Caco-2 (cell line): ENCODE results near the gene KIRREL3. TPM values are rescaled to one million over a fixed set of nuclear protein-coding genes. Genes with fewer than 3 reads are reported as not detected.

Experiments
- BruUV-seq: library from RNA; stranded (reverse); fragments of 400-500 nt; replicated peaks from 2 replicates; lab custom pipeline; 2021; lab: Mats Ljungman, UMichigan
- CTCF ChIA-PET: fragments of 300-600 bp; sonication (Branson Sonifier 250); formaldehyde crosslinking; loops from one replicate; lab custom pipeline; 2022; ENCODE audit warnings: antibody characterized with exemption; lab: Charles Lee
- POLR2A ChIA-PET: fragments of 300-600 bp; sonication (Branson Sonifier 250); formaldehyde crosslinking; loops from one replicate; lab custom pipeline; 2022; ENCODE audit warnings: antibody characterized with exemption; lab: Charles Lee
- DNase-seq, 2 experiments: peaks; one replicate each; pipeline versions ENCODE4 v3.0.0 to v3.0.0-alpha.2; 2020 to 2022
- H3K27me3 ChIP-seq: replicated peaks from 2 replicates; pipeline ENCODE4 v1.6.0; 2011; ENCODE audit warnings: low read length; ENCODE audit not compliant: control insufficient read depth, insufficient read depth
- H3K36me3 ChIP-seq: 2 replicates; pipeline ENCODE4 v1.5.1; 2011; ENCODE audit warnings: low read length; ENCODE audit not compliant: control insufficient read depth, insufficient read depth
- H3K4me1 ChIP-seq: fragments of 250-450 bp; sonication (Bioruptor Pico); 2 replicates; pipeline ENCODE4 v1.5.1; 2020; ENCODE audit warnings: mild to moderate bottlenecking
- H3K4me3 ChIP-seq: 2 replicates; pipeline ENCODE4 v1.5.1; 2011; ENCODE audit warnings: low read depth, mild to moderate bottlenecking, control low read depth, low read length
- H3K9me3 ChIP-seq: fragments of 250-450 bp; sonication (Bioruptor Pico); 2 replicates; pipeline ENCODE4 v1.5.1; 2020; ENCODE audit warnings: mild to moderate bottlenecking, moderate library complexity
- H3K27ac Mint-ChIP-seq: one replicate; pipeline ENCODE4 v1.8.0; 2022; ENCODE audit warnings: mixed read lengths; ENCODE audit not compliant: unreplicated experiment
- H3K27me3 Mint-ChIP-seq: one replicate; pipeline ENCODE4 v1.8.0; 2022; ENCODE audit warnings: mixed read lengths; ENCODE audit not compliant: insufficient read depth, unreplicated experiment
- H3K36me3 Mint-ChIP-seq: one replicate; pipeline ENCODE4 v1.8.0; 2022; ENCODE audit warnings: mild to moderate bottlenecking, mixed read lengths; ENCODE audit not compliant: insufficient read depth, unreplicated experiment
- H3K4me1 Mint-ChIP-seq: one replicate; pipeline ENCODE4 v1.8.0; 2022; ENCODE audit warnings: low read depth, mixed read lengths; ENCODE audit not compliant: unreplicated experiment
- H3K4me3 Mint-ChIP-seq: one replicate; pipeline ENCODE4 v1.8.0; 2022; ENCODE audit warnings: mild to moderate bottlenecking, moderate library complexity, mixed read lengths; ENCODE audit not compliant: unreplicated experiment
- H3K9me3 Mint-ChIP-seq: one replicate; pipeline ENCODE4 v1.8.0; 2022; ENCODE audit warnings: mixed read lengths; ENCODE audit not compliant: unreplicated experiment
- CTCF ChIP-seq, 2 experiments: fragments of 200-600 bp in 1 of 2; IDR thresholded peaks; 1 replicate in 1 of 2; 2 replicates in 1 of 2; pipeline versions ENCODE4 v1.5.1 to v1.8.0; 2011 to 2022; ENCODE audit warnings: antibody characterized with exemption in 1 of 2, control low read depth in 1 of 2, inconsistent platforms in 1 of 2, low read depth in 1 of 2, low read length in 1 of 2, mild to moderate bottlenecking in 1 of 2, moderate library complexity in 1 of 2; ENCODE audit not compliant: insufficient read depth in 1 of 2, severe bottlenecking in 1 of 2, unreplicated experiment in 1 of 2
- intact Hi-C: fragments of 100-400 bp; cut with micrococcal nuclease; formaldehyde crosslinking; loops from one replicate; pipeline ENCODE4 v1.10.0; 2022; ENCODE audit not compliant: unreplicated experiment
- total RNA-seq: library from RNA; stranded (reverse); gene quantifications from 2 replicates; pipeline ENCODE4 v1.2.3, GENCODE V29; 2022

Gene KIRREL3
- total RNA-seq, 1 experiment from 2014 or later = not detected

DNA sequence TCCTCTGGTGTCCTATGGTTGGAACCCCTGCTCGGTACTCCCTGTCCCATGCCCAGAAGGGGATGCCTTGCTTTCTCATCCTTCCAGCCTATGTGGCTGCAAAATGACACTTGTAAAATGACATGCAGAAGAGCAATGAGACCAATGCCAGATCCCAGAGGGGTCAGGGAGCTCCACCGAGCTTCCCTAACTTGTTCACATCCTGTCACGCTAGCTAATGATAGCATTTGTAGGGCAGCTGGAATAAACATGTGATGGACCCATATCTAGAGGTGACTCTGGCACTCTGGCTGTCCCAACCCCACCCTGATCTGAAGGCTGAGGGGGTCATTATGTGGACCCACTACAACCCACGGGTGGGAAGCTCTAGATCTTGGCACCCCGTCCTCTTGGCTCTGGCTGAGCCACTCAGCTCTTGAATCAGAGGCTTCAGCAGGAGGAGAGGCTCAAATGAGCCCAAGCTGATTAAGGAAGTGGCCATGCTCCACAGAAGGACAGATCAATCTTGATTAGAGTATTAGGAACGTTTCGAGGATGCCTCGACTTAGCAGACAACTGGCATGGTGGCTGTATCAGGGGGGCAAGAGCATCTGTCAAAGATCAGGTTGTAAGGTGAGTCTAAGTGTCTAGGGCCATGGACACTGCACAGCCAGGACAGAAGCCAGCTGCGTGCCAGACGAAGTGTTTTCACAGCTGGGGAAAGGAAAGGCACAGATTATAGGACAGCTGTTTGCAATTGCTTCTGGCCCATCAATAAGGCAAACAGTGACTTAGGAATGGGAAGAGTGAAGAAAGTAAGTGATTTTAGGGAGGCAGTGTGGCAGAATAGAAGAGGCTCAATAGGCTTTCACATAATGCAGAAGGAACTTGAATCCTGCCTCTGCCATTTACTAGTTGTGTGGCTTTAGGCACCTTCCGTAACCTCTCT, 182.8 kb downstream of the KIRREL3 start:
- Mint-ChIP-seq H3K4me3 (no peak overlapping the region), H3K4me1 (no peaks in the 10 kb centered on the region), H3K27ac (no peak overlapping the region), H3K36me3 (no peaks in the 10 kb centered on the region), H3K9me3 (no peaks in the 10 kb centered on the region), H3K27me3 (peaks cover 38% of the 10 kb centered on the region)
- no TSS peak for BruUV-seq
- Histone ChIP-seq H3K27me3 (no peaks in the 10 kb centered on the region), H3K9me3 (no peaks in the 10 kb centered on the region), H3K4me3 (no peak overlapping the region), H3K4me1 (no peaks in the 10 kb centered on the region), H3K36me3 (no peaks in the 10 kb centered on the region)
- no peak for TF ChIP-seq CTCF (IDR thresholded peaks at IDR 0.05; ENCODE audit: insufficient read depth in 1 of 2, low read depth in 1 of 2, low read length in 1 of 2, severe bottlenecking in 1 of 2, unreplicated experiment in 1 of 2)
- CTCF ChIA-PET = no interaction called here
- POLR2A ChIA-PET = no interaction called here
- DNase-seq = no peak
- intact Hi-C loops = no loop called here

GRCh38 chr11:126817096-126817495, 183.5 kb downstream of the KIRREL3 start:
- no peaks in the 10 kb centered on the region for H3K36me3 ChIP-seq
- BruUV-seq = no TSS peak
- ChIA-PET POLR2A (no interaction called here), CTCF (no interaction called here)
- no peaks in the 10 kb centered on the region for H3K27me3 ChIP-seq
- Mint-ChIP-seq H3K9me3 (no peaks in the 10 kb centered on the region), H3K36me3 (no peaks in the 10 kb centered on the region), H3K27me3 (peaks cover 40% of the 10 kb centered on the region), H3K27ac (no peak overlapping the region), H3K4me3 (no peak overlapping the region), H3K4me1 (no peaks in the 10 kb centered on the region)
- H3K4me3 ChIP-seq = no peak overlapping the region
- no peak for TF ChIP-seq CTCF (IDR thresholded peaks at IDR 0.05; ENCODE audit: insufficient read depth in 1 of 2, low read depth in 1 of 2, low read length in 1 of 2, severe bottlenecking in 1 of 2, unreplicated experiment in 1 of 2)
- intact Hi-C loops = no loop called here
- DNase-seq = no peak
- H3K4me1 ChIP-seq = no peaks in the 10 kb centered on the region
- no peaks in the 10 kb centered on the region for H3K9me3 ChIP-seq

GRCh38 chr11:126816645-126817044, 183.9 kb downstream of the KIRREL3 start:
- POLR2A ChIA-PET = no interaction called here
- intact Hi-C loops = no loop called here

More at GRCh38 chr11:126816645-126817044, 183.9 kb downstream of the KIRREL3 start:
- no peaks in the 10 kb centered on the region for H3K4me1 Mint-ChIP-seq
- CTCF ChIA-PET = no interaction called here
- Histone ChIP-seq H3K27me3 (no peaks in the 10 kb centered on the region), H3K9me3 (no peaks in the 10 kb centered on the region), H3K36me3 (no peaks in the 10 kb centered on the region), H3K4me3 (no peak overlapping the region), H3K4me1 (no peaks in the 10 kb centered on the region)
- BruUV-seq = no TSS peak
- peaks cover 37% of the 10 kb centered on the region for H3K27me3 Mint-ChIP-seq
- no peak for TF ChIP-seq CTCF (IDR thresholded peaks at IDR 0.05; ENCODE audit: insufficient read depth in 1 of 2, low read depth in 1 of 2, low read length in 1 of 2, severe bottlenecking in 1 of 2, unreplicated experiment in 1 of 2)
- H3K36me3 Mint-ChIP-seq = no peaks in the 10 kb centered on the region
- no peak overlapping the region for H3K4me3 Mint-ChIP-seq
- H3K27ac Mint-ChIP-seq = no peak overlapping the region
- H3K9me3 Mint-ChIP-seq = no peaks in the 10 kb centered on the region
- DNase-seq = no peak
